WTC11 (cell line): Measurements from ENCODE around the gene TTLL11.

Experiments used
- CTCF ChIP-seq: fragments of 200-600 bp; IDR thresholded peaks from 2 replicates; pipeline ENCODE4 v1.8.0; 2022; ENCODE audit warnings: antibody characterized with exemption
- EMX1 ChIP-seq: fragments of 250-450 bp; sonication (Bioruptor Pico); IDR thresholded peaks from 2 replicates; pipeline ENCODE4 v1.8.0; 2021; ENCODE audit warnings: mild to moderate bottlenecking
- FOXJ3 ChIP-seq: sonication (generic); formaldehyde crosslinking; IDR thresholded peaks from 2 replicates; pipeline ENCODE4 v1.9.0; 2021; ENCODE audit warnings: missing genetic modification reagents, mild to moderate bottlenecking, borderline replicate concordance
- ZNF317 ChIP-seq: sonication (generic); formaldehyde crosslinking; IDR thresholded peaks from 2 replicates; pipeline ENCODE4 v1.8.1; 2023; ENCODE audit warnings: low read depth, mild to moderate bottlenecking, moderate library complexity, missing genetic modification reagents, borderline replicate concordance

- TF ChIP-seq CTCF: no peak
- no peak for TF ChIP-seq ZNF317 (CRISPR knock-in tag)
- TF ChIP-seq FOXJ3: no peak
- TF ChIP-seq EMX1 (CRISPR knock-in tag): no peak
Measured at GRCh38 chr9:121925935-121926334, 167.2 kb downstream of the TTLL11 start.
